ENCODE measurements around the gene FBLN2.

Gene FBLN2

DNA sequence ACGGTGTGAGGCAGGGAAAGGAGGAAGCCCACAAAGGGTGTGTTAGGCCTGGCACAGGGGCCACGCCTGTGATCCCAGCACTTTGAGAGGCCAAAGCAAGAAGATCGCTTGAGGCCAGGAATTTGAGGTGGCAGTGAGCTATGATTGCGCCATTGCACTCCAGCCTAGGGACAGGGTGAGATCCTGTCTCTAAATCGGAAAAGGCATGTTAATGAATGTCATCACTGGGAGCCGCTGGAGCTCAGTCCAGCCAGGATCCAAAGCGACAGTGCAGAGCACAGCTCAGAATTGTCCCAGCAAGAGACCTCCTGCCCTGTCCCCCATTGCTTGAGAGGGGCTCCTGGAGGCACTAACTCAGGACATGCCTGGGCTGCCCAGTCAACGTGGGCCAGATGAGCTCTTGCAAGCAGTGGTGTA, 15.0 kb upstream of the FBLN2 start:
- DNase-seq: no peak

DNA sequence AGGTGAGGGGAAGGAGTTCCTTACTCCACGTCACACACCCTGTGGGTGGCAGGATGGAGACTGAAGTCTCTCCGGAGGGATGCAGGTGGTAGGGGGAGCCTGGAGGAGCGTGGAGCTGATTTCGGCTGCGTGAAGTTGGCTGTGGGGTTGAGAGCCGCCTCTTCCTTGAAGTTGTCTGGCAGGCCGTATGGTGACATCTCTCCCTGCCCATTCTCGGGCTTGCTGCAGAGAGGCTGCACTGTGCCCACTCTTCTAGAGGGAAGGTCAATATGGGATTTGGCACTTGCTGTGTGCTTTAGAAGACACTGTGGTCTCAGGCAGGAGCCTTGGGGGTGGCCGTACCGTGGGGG, 13.4 kb upstream of the FBLN2 start:
- DNase-seq: no peak

DNA sequence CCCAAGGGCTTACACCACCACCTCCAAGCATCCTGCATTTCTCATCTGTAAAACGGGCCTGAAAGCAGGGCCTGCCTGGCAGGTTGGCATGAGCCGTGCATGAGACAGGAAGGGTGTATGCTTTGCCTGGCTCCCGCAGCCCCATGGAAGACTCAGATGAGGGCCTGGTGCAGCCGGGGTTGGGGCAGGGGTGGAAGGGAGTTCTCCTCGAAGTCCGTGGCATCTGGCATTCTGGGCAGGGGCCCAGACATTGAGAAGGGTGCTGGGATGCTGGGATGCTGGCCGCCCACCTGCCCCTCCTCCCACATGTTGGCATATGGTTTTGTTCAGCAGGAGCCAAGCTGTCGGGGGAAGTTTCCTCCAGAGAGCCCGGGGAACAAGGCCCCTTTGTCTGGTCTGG, 13.0 kb upstream of the FBLN2 start:
- no peak for DNase-seq

DNA sequence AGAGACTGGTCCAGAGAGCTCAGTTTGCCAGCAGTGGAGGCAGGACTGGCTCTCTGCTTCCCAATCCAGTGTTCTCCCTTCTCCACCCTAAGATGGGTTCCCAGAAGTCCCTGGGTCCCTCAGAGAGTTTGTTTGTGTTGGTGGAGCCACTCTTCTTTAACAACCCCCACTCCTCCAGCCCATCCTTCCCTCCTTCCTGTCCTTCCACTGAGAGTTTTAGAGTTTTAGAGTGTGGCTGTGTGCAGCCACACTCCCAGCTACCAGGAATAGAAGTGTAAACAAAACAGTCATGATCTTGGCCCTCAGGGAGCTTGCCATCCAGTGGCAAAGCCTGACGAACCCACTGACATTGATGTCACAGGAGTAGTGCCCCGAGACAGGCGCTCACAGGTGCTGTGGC, 12.5 kb upstream of the FBLN2 start:
- no peak for DNase-seq

DNA sequence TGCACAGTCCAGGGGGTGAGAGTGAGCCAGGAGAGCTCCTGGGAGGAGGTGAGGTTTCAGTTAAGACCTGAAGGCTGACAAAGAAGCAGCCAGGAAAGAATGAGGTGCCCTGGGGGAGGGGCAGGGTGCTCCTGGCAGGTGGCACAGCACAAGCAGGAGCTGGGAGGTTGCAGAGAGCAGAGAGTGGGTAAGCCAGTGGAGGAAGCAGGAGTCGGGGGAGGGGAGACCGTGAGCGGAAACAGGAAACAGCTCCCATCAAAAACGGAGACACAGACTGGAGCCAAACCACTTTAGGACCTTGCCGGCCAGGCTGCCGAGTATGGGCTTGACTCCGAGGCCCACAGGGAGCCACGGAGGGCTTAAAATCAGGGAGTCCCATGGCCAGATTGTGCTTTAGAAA, 12.1 kb upstream of the FBLN2 start:
- no peak for DNase-seq

DNA sequence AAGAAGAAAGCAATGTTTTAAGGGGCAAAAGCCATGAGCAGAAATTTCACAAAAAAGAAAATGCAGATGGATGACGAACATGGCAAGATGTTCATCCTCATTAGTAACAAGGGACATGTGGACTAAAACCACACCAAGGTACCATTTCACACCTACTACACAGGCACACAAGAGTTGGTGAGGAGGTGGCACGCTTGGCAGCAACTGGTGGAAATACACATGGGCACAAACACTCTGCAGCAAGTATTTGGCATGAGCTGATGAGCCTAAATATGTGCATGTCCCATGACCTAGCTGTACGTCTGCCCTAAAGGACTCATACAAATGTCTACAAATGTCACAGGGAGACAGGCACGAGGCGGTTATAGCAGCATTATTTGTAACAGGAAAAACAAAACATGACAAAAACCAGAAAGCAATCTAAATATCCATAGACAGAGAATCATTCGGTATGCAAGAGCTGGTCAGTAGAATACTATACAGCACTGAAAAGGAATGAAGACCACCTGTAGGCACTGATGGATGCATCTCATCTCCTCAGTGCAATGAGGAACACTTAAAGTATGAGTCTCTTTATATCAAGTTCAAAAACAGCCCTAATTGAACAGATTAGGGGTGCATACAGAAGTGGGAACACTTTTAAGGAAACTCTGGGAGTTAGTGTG, 11.5 kb upstream of the FBLN2 start:
- DNase-seq: no peak

DNA sequence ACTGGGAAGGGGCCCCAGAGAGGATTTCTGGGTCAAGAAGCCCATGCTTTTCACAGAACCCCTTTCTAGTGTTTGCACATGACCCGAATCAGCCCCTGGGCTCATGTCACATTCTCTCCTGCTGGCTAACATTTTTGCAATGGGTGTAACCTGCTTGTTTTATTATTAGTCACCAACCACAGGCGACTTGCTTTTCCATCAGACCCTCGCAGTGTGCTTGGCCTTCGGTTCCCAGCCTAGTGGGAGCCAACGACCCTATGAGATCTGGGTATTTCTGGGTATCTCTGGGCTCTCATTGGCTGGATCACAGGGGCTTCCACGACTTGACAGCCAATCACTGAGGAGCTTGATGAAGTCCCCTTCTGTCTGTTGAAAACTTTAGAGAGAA, 11.0 kb upstream of the FBLN2 start:
- DNase-seq: no peak

DNA sequence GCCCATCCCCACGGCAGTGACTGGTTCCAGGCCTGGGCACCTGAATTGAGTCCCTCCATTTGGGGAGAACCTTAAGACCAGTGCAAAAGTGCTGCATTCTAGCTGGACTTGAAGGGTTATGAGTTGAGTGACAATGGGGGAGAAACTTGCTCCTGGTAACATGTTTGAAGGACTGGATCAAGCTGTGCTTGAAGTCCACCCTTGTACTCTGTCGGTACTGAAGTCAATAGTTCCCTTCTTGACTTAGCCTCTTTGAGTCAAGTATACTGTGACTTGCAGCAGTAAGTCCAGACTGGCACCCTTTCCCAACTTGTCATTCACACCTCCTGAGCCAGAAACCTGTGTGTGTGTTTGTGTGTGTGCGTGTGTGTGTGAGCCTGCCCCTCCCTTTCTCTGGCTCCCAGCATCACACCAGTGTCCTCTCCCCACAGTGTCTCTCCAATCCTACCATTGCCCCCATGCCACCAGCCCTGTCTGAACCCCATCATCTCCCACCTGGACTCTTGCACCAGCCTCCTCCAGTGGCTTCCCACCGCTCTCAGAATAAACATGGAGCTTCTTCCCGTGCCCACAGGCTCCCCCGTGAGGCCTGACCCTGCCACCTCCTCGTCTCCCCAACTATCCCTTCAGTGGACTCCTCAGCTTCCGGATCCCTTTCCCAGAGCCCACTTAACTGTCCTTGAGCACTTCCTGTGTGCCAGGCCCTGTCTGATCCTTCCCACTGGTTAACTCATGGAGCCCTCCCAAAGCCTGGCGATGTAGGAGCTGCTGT, 10.2 kb upstream of the FBLN2 start:
- no peak for DNase-seq

DNA sequence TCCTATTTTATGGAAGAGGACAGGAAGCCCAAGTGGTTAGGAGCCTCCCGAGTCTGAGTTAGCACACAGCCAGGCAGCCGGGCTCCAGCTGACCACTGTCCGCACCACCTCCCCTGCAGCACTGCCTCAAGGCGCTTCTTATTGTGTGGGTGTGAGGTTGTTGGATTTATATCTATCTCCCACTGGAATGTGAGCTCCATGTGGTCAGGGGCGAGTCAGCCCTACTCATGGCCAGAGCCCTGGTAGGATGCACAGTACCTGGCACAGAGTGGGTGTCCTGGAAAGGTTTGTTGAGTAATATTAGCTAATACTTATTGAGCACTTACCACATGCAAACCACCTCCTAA, 9.7 kb upstream of the FBLN2 start:
- DNase-seq: no peak

DNA sequence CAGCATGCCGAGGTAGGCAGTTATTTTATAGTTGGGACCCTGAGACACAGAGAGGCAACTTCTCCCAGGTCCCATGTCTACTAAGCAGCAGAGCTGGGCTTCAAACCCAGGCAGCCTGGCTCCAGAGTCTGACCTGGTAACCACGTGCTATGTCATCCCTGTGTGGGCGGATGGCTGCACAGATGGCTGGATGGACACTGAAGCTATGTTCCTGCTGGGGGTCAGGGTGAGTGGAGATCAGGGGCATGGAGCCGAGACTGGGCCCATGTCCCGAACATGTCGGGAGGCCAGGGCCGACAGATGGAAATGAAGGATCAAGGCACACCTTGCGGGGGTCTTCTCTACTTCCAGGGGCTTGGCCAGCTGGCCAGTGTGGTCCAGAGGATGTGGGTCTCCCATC, 9.3 kb upstream of the FBLN2 start:
- no peak for DNase-seq

DNA sequence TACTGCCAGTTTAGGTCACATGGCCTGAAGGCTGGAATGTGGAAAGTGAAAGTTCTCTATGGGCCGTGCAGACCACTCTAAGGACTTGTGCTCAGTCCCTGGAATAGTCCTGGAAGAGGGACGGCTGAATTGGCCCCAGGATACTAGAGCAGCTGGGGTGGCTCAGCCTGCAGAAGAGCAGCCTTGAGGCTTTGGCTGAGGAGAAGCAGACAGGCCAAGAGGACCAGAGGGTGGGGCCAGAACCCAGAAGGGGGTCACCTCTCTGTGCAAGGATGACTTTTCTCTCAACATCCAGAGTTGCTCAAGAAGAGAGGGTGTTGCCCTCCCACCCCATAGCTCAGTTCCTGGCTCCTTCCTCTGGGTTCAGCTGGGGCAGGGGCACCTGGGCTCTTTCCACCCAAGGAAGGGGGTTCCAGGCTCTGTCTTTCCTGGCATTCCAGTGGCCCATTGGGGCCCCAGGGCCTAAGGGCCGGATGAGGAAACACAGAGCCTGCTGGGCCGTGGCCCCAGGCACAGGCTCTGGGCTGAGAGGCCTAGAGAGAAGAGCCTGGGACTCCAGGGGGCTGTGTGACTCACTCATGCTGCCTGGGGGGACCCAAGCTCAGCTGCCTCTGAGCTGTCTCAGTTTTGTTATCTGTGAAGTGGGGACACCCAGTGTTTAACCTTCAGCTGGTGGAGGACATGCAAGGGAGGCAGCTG, 8.5 kb upstream of the FBLN2 start:
- DNase-seq: no peak

DNA sequence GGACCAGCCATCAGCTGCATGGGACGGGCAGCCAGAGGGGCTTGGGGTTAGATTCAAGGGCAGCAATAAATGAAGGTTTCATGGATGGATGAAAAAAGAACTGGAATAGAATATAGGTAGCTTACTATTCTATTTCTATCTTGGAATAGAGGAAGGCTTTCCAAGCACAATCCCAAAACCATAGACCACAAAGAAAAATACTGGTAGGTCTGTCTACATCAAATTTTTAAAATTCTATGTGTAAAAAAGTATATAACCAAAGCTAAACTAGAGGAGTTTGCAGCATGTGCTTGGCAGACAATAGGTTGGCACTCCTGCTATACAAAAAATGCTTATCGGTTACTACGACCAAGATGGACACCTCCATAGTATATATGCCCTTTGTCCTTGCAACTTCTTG, 7.2 kb upstream of the FBLN2 start:
- DNase-seq: no peak

DNA sequence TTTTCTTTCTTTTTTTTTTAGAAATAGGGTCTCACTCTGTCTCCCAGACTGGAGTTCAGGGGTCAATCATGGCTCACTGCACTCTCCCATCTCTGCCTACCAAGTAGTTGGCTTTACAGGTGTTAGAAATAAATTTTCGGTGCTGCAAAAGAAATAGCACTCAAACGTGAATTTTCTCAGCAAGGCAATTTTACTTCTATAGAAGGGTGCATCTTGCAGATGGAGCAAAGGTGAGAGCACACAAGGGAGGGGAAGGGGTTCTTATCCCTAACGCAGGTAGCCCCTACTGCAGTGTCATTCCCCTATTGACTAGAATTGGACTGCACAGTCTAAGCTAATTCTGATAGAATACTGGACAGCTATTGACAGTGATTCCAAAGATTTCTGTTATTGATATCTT, 6.8 kb upstream of the FBLN2 start:
- DNase-seq: no peak

DNA sequence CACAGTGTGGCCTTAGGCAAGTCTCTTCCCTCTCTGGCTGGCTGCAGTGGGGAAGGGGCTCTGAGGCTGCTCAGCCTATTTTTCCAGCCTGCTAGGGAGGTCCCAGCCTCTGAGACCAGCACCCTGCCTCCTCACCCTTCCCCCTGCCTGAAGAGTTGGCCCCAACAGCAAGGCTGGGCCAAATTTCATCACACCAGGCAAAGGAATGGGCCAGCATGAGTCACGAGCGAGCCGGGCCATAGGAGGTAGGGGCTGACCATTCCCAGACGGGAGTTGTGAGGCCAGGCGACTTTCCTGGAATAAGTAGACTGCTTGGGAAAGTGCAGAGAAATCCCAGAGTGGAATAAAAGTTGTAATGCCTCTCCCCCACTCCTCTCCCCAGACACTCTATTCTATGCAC, 5.7 kb upstream of the FBLN2 start:
- DNase-seq: no peak

DNA sequence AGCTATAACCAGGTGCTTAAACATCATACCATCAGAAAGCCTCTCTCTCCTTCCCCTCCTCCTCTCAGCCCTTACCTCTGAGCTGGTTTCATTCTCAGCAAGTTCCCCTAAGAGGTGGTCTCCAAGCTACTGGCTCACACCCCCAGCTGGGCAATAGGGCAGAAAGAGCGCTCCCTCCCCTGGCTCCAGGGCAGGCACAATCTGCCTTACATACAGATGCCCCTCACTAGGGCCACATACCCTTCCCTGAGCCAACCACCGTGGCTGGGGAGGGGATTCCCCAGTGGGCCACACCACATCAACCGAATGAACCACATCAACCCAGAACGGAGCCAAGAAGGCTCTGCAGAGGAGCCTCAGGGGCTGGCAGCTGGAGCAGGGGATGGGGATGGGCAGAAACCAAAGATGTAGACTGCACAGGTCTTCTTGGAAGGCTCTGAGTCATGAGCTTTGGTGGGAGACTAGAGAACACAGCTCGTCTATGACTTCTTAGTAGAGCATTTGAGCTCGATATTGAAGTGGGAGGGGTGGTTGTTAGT, 4.6 kb upstream of the FBLN2 start:
- DNase-seq: no peak

DNA sequence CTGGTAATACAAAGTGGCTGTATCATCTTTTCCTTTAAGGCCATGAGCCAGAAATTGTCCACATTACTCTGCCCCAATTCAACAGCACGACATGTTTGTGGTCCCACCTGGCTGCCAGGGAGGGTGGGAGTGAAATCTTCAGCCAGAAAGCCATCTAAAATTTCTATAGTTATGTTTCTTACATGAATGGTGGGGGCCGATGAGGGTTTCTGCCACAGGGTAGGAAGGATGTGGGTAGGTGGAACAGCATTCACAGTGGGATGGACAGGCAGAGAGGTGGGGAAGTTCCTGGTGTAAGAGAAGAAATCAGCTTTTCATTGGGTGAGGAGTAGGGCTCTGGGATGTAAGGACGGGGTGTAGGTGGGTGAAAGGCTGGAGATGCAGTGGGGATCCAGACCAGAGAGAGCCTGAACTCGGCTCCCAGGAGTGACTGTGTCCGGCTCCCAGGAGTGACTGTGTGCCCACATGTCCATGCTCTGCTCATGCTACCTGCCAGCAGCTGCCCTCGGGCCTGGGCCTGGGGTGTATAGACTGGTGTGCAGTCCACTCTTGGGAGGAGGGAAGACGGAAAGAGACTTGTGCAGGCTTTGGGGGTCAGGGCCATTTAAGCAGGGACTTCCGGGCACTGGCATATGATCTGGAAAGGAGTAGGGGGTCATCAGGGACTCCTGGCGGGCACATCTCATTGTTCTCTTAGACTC, 3.8 kb upstream of the FBLN2 start:
- DNase-seq: no peak

DNA sequence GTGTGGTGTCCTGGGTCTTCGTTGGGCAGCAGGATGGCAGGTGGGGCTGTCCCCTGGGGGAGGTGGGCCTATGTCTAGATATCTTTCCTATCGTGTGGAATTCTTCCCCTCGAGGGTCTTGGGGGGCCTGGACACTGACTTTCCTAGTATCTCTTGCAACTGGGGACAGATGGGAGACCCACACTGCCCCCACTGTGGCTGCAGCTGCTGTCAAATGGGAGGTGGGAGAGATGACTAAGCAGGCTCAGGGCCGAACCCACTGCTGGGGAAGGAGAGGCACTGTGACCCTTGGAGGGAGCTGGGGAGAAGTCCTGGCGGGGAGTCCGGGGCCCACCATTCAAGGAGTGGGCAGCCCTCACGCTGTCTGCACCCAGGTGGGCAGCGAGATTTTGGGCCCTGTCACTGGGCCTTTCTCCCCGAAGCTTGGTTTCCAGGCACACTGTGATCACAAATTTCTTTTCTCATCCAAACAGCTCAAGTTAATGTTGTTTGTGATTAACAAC, 2.9 kb upstream of the FBLN2 start:
- no peak for DNase-seq

DNA sequence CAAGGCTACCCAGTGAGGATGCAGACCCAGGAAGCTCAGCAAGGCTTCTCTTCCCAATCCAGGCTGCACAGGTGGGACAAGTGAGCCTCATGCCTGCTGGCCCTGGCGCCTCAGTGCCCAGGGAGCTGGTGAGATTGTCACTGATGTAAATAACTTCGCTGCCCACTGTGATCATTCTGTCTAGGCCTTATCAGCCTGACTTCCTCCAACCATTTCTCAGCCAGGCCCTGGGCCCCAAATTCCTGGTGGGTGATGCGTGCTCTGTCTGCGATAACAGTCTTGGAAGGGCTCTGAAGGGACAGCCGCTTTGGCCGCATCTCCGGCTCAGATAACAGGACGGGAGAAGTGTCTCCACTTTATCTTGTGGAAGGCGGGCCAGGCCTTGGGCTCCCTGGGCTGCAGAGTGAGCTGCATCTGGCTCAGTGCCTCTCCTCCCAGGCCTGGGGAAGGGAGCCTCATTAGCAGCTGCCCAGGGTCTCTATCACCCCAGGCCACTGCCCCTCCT, 2.2 kb upstream of the FBLN2 start:
- no peak for DNase-seq

DNA sequence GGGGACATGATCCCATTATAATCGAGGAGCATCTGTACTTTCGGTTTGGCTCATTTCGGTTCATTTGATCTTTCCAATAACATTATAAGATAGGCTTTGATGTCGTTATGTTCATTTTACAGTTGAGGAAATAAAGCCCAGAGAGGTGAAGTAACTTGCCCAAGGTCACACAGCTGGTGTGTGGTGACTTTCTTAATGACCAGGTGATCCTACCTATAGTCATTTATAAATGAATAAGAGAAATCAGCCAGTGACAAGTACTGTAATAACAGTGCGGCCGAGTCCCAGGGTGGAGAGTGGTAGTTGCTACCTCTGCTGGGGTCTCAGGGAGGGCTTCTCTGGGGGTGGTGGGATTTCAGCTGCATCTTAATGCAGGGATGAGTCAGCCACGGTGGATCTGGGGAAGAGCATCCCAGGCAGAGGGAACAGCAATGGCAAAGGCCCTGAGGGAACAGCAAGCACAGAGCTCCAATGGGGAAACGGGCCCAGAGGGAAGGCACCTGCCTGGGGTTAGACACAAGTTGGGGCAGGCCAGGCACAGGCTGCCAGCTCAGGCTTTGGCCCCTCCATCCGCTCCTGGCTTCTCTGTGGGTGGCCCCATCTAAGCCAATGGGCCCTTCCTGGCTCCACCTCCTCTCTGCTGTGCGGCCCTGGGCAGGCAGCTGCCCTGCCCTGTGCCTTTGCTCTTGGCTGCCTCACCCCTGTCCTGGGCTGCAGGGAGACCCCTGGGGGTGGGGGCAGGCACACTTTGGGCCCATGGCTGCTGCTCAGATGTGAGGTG, 1.1 kb upstream of the FBLN2 start:
- DNase-seq: no peak

DNA sequence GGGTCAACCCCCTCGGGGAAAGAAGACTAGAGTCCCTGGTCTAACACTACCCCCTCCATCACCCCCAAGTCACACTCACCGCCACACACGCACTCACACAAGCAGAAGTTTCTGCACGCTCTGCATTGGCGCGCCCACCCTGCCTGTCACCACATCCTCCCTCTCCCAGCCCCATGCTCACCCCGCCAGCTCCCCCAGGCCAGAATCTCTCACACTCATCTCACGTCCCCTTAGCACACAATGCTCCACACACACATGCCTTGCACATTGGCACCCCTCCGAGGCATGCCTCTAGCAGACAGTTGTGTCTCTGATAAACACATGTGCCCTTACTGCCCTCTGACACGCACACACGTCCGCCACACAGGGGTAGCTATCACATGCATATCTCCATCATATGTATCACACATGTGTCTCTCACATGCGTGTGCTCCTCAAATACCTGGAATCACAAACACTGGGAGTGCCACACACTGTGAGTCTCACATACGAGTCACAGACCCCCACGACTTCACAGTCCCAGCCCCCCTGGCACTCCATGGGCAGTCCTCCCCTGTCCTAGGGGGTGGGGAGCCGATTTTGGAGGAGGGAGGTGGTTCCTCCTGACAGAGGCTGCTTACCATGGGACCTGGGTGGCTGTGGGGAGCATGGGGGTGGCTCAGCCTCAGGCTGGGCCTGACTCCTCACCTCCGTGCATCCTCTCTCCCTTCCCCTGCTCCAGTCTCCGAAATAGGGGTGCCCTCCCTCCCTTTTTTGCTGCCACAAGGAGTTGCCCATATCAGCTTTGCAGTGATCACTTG, 898 bp downstream of the FBLN2 start:
- DNase-seq: no peak

DNA sequence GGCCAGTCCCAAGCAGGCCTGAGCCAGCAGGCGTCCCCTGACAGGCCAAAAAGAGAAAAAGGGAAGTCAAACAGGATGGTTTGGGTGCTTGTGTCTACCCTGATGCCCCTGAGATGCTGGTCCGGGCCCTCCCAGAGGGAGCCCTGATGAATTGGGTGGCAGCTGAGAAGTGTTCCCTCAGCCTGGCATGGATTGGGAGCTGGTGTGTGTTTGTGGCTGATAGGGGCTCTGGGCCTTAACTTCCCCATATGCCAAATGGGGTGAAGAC, 1.4 kb downstream of the FBLN2 start:
- no peak for DNase-seq
